GM15510 (cell line): Measurements from ENCODE around the gene RBFOX1.

ENCODE experiments used
- POLR2A ChIP-seq: IDR thresholded peaks from 3 replicates; pipeline ENCODE4 v1.6.1; 2011; ENCODE audit warnings: borderline replicate concordance; ENCODE audit not compliant: insufficient read length; ENCODE audit errors: extremely low read depth

RBFOX1 gene

GRCh38 chr16:7440886-7441400 is 108.3 kb downstream of the RBFOX1 start:
- TF ChIP-seq POLR2A, result no peak

GRCh38 chr16:7442050-7442449 is 109.4 kb downstream of the RBFOX1 start:
- no peak for TF ChIP-seq POLR2A

- no peak for TF ChIP-seq POLR2A
These were observed 110.5 kb downstream of the RBFOX1 start for GRCh38 chr16:7443142-7443541.

GRCh38 chr16:7443648-7444365 is 111.2 kb downstream of the RBFOX1 start:
- no peak for TF ChIP-seq POLR2A

GRCh38 chr16:7449306-7449705 is 116.7 kb downstream of the RBFOX1 start:
- TF ChIP-seq POLR2A, result no peak

- TF ChIP-seq POLR2A, result no peak
These were observed 117.2 kb downstream of the RBFOX1 start for GRCh38 chr16:7449808-7450207.

GRCh38 chr16:7450440-7450839 is 117.8 kb downstream of the RBFOX1 start:
- TF ChIP-seq POLR2A, result no peak

GRCh38 chr16:7452090-7452489 is 119.4 kb downstream of the RBFOX1 start:
- no peak for TF ChIP-seq POLR2A

- no peak for TF ChIP-seq POLR2A
These were observed 123.6 kb downstream of the RBFOX1 start for GRCh38 chr16:7456211-7456610.

- no peak for TF ChIP-seq POLR2A
These were observed 125.5 kb downstream of the RBFOX1 start for GRCh38 chr16:7458144-7458543.

- no peak for TF ChIP-seq POLR2A
These were observed 137.7 kb downstream of the RBFOX1 start for GRCh38 chr16:7470344-7470743.

GRCh38 chr16:7471268-7471667 is 138.6 kb downstream of the RBFOX1 start:
- no peak for TF ChIP-seq POLR2A

GRCh38 chr16:7482032-7482431 is 149.4 kb downstream of the RBFOX1 start:
- no peak for TF ChIP-seq POLR2A

GRCh38 chr16:7482596-7483290 is 150.1 kb downstream of the RBFOX1 start:
- no peak for TF ChIP-seq POLR2A

- TF ChIP-seq POLR2A, result no peak
These were observed 155.1 kb downstream of the RBFOX1 start for GRCh38 chr16:7487574-7488323.
